Skeletal muscle satellite cell (primary cell): Measurements from ENCODE around the gene FNDC4. TPM values are rescaled to one million over a fixed set of nuclear protein-coding genes. Genes with fewer than 3 reads are reported as not detected.
"Not testable (repeated sequence)": the region's sequence is repeated elsewhere in the genome, so short reads cannot be mapped to it uniquely, and the experiment has no call there.

Source experiments
- H3K27me3 ChIP-seq: 2 replicates; pipeline ENCODE4 v1.7.0; 2013; ENCODE audit warnings: low read length; ENCODE audit not compliant: control insufficient read depth, insufficient read depth
- H3K36me3 ChIP-seq: 2 replicates; pipeline ENCODE4 v1.7.0; 2013; ENCODE audit warnings: mild to moderate bottlenecking, control low read depth, low read length; ENCODE audit not compliant: insufficient read depth
- H3K4me1 ChIP-seq: 2 replicates; pipeline ENCODE4 v1.7.0; 2013; ENCODE audit warnings: low read length; ENCODE audit not compliant: control insufficient read depth, insufficient read depth
- H3K4me2 ChIP-seq: 2 replicates; pipeline ENCODE4 v1.7.0; 2013; ENCODE audit warnings: mild to moderate bottlenecking, low read length
- H3K4me3 ChIP-seq: 2 replicates; pipeline ENCODE4 v1.7.0; 2013; ENCODE audit warnings: low read length
- H3K9ac ChIP-seq: 2 replicates; pipeline ENCODE4 v1.7.0; 2013; ENCODE audit warnings: mild to moderate bottlenecking, low read depth, low read length, moderate library complexity
- H3K9me3 ChIP-seq: replicated peaks from 2 replicates; pipeline ENCODE4 v1.7.0; 2013; ENCODE audit warnings: mild to moderate bottlenecking, control low read depth, low read length
- total RNA-seq: library from RNA; depleted of rRNA; stranded (reverse); fragments of >200 nt; gene quantifications from 2 replicates; pipeline ENCODE4 v1.2.3, GENCODE V29; 2012; rRNA removed

The FNDC4 gene
- 12.0 and 14.4 TPM in 2 replicates for total RNA-seq

GRCh38 chr2:27494944-27495554, at the start of gene FNDC4:
Gene FNDC4 (minus strand): TSS chr2:27495200. CDS start chr2:27494679, 521 bp downstream.
- peaks cover 4% of the 10 kb centered on the region for H3K36me3 ChIP-seq
- H3K27me3 ChIP-seq, result no peaks in the 10 kb centered on the region

GRCh38 chr2:27544143-27544821, 49.3 kb upstream of the FNDC4 start:
- Histone ChIP-seq H3K4me2 (no peak overlapping the region), H3K27me3 (no peaks in the 10 kb centered on the region), H3K9me3 (no peaks in the 10 kb centered on the region), H3K4me1 (no peaks in the 10 kb centered on the region), H3K9ac (no peak overlapping the region), H3K4me3 (no peak overlapping the region), H3K36me3 (no peaks in the 10 kb centered on the region)

More at GRCh38 chr2:27494944-27495554, at the start of gene FNDC4:
- H3K9ac ChIP-seq, result peak within 1 kb of the TSS; percentile 83
- peak within 1 kb of the TSS; percentile 73 for H3K4me3 ChIP-seq
- peaks cover 11% of the 10 kb centered on the region for H3K4me1 ChIP-seq
- no peaks in the 10 kb centered on the region for H3K9me3 ChIP-seq
- H3K4me2 ChIP-seq, result peak within 1 kb of the TSS; percentile 95

- H3K9ac ChIP-seq, H3K9me3 ChIP-seq, H3K36me3 ChIP-seq, H3K4me2 ChIP-seq, H3K4me1 ChIP-seq, H3K4me3 ChIP-seq: not testable (repeated sequence)
- H3K27me3 ChIP-seq, result peaks cover 14% of the 10 kb centered on the region
Measured at GRCh38 chr2:27539649-27540048, 44.6 kb upstream of the FNDC4 start.

- H3K9ac ChIP-seq, H3K9me3 ChIP-seq, H3K4me1 ChIP-seq, H3K4me3 ChIP-seq, H3K4me2 ChIP-seq, H3K36me3 ChIP-seq: not testable (repeated sequence)
- H3K27me3 ChIP-seq, result peaks cover 14% of the 10 kb centered on the region
Measured at GRCh38 chr2:27538839-27539450, 43.9 kb upstream of the FNDC4 start.

GRCh38 chr2:27537287-27537686, 42.3 kb upstream of the FNDC4 start:
- no peaks in the 10 kb centered on the region for H3K36me3 ChIP-seq
- no peak overlapping the region for H3K4me3 ChIP-seq
- H3K4me2 ChIP-seq, result no peak overlapping the region
- no peaks in the 10 kb centered on the region for H3K4me1 ChIP-seq
- H3K27me3 ChIP-seq, result peaks cover 14% of the 10 kb centered on the region
- H3K9me3 ChIP-seq, result no peaks in the 10 kb centered on the region
- H3K9ac ChIP-seq, result no peak overlapping the region

GRCh38 chr2:27531983-27532382, 37.0 kb upstream of the FNDC4 start:
- Histone ChIP-seq H3K4me3 (no peak overlapping the region), H3K4me2 (no peak overlapping the region), H3K27me3 (peaks cover 3% of the 10 kb centered on the region), H3K9me3 (no peaks in the 10 kb centered on the region), H3K4me1 (no peaks in the 10 kb centered on the region), H3K9ac (no peak overlapping the region), H3K36me3 (no peaks in the 10 kb centered on the region)

GRCh38 chr2:27527182-27527581, 32.2 kb upstream of the FNDC4 start:
- H3K9ac ChIP-seq, result no peak overlapping the region
- no peak overlapping the region for H3K4me2 ChIP-seq
- no peaks in the 10 kb centered on the region for H3K9me3 ChIP-seq
- H3K4me3 ChIP-seq, result no peak overlapping the region
- no peaks in the 10 kb centered on the region for H3K36me3 ChIP-seq
- H3K27me3 ChIP-seq, result peaks cover 2% of the 10 kb centered on the region
- no peaks in the 10 kb centered on the region for H3K4me1 ChIP-seq

- Histone ChIP-seq H3K4me3 (no peak overlapping the region), H3K4me1 (no peaks in the 10 kb centered on the region), H3K36me3 (no peaks in the 10 kb centered on the region), H3K4me2 (no peak overlapping the region), H3K9me3 (no peaks in the 10 kb centered on the region), H3K27me3 (no peaks in the 10 kb centered on the region), H3K9ac (no peak overlapping the region)
Measured at GRCh38 chr2:27522400-27522945, 27.5 kb upstream of the FNDC4 start.

GRCh38 chr2:27520316-27520715, 25.3 kb upstream of the FNDC4 start:
- H3K4me2 ChIP-seq, result no peak overlapping the region
- H3K4me3 ChIP-seq, result no peak overlapping the region
- H3K27me3 ChIP-seq, result no peaks in the 10 kb centered on the region
- H3K36me3 ChIP-seq, result no peaks in the 10 kb centered on the region
- no peak overlapping the region for H3K9ac ChIP-seq
- H3K9me3 ChIP-seq, result no peaks in the 10 kb centered on the region
- H3K4me1 ChIP-seq, result no peaks in the 10 kb centered on the region

GRCh38 chr2:27518782-27519113, 23.7 kb upstream of the FNDC4 start:
- Histone ChIP-seq H3K4me1 (no peaks in the 10 kb centered on the region), H3K9me3 (no peaks in the 10 kb centered on the region), H3K9ac (no peak overlapping the region), H3K4me3 (no peak overlapping the region), H3K4me2 (no peak overlapping the region), H3K27me3 (peaks cover 4% of the 10 kb centered on the region), H3K36me3 (no peaks in the 10 kb centered on the region)

- H3K4me3 ChIP-seq, result no peak overlapping the region
- no peaks in the 10 kb centered on the region for H3K9me3 ChIP-seq
- H3K27me3 ChIP-seq, result peaks cover 4% of the 10 kb centered on the region
- no peak overlapping the region for H3K9ac ChIP-seq
- no peaks in the 10 kb centered on the region for H3K36me3 ChIP-seq
- no peaks in the 10 kb centered on the region for H3K4me1 ChIP-seq
- no peak overlapping the region for H3K4me2 ChIP-seq
Measured at GRCh38 chr2:27518113-27518781, 23.2 kb upstream of the FNDC4 start.
